Keratinocyte (primary cell): ENCODE measurements around the gene HHIPL1.

Experiments
- EZH2 ChIP-seq: IDR thresholded peaks from one replicate; pipeline ENCODE4 v1.6.1; 2012; ENCODE audit warnings: inconsistent platforms, mild to moderate bottlenecking, low read length, moderate library complexity
- TF ChIP-seq, protein P1 (sequence below), 3 experiments: IDR thresholded peaks in 1 of 3; conservative IDR thresholded peaks in 1 of 3; optimal IDR thresholded peaks in 1 of 3; 2 replicates in 2 of 3; 3 replicates in 1 of 3; pipeline versions ENCODE3 to v1.5.1; 2011; ENCODE audit warnings: low read length in 3 of 3, mild to moderate bottlenecking in 3 of 3, moderate library complexity in 2 of 3, control low read depth in 1 of 3, inconsistent platforms in 1 of 3; ENCODE audit not compliant: insufficient read depth in 2 of 3; ENCODE audit errors: extremely low read depth in 1 of 3

DNA sequence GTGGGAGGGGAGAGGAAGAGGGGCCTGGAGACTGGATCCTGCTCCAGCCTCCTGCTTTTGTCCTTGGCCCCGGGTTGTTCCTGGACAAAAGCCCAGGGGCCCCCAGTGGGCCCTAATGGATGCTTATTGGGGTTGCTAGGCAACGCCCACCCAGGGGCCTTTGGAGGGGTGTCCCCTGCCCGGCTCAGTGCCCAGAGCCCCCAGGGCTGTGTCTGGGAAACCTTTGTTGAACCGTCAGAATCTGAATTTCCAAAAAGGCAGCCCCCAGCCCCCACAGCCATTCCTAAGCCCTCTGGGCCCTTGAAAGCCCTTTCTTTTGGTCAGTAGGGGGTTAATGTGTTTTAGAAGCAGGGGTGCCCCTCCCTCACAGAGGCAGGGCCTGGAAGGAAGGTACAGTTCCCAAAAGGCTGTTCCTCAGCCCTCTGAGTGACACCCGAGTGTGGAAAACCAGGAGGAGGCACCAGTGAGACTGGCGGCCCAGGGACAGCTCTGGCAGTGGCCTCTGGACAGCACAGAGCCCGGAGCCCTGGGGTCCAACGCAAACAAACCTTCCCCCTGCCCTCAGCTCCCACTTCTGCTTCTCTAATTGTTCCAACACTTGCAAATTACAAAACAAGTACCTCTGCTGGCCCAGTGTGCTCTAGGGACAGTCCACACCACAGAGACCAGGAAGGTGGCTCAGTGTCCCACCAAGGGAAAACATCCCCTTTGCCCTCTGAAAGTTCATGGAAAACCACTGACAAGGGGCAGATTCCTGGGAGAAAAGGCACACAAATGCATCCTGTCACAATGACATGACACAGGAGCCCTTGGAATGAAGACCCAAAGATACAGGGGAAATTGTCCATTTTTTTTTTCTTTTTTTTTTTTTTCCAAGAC is 19.4 kb downstream of the HHIPL1 start:
- TF ChIP-seq, protein P1, sequence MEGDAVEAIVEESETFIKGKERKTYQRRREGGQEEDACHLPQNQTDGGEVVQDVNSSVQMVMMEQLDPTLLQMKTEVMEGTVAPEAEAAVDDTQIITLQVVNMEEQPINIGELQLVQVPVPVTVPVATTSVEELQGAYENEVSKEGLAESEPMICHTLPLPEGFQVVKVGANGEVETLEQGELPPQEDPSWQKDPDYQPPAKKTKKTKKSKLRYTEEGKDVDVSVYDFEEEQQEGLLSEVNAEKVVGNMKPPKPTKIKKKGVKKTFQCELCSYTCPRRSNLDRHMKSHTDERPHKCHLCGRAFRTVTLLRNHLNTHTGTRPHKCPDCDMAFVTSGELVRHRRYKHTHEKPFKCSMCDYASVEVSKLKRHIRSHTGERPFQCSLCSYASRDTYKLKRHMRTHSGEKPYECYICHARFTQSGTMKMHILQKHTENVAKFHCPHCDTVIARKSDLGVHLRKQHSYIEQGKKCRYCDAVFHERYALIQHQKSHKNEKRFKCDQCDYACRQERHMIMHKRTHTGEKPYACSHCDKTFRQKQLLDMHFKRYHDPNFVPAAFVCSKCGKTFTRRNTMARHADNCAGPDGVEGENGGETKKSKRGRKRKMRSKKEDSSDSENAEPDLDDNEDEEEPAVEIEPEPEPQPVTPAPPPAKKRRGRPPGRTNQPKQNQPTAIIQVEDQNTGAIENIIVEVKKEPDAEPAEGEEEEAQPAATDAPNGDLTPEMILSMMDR (optimal IDR thresholded peaks at IDR 0.05 in 1 of 3, IDR thresholded peaks at IDR 0.05 in 1 of 3, conservative IDR thresholded peaks at IDR 0.05 in 1 of 3; ENCODE audit: extremely low read depth in 1 of 3, insufficient read depth in 2 of 3, low read length in 3 of 3) = no peak
- no peak for TF ChIP-seq EZH2
